IPS-18a (cell line): ENCODE results near the gene PPFIBP2.
A peak's percentile ranks its signal among the peaks of the same experiment; 100 is the strongest.

Experiments
- H3K27ac ChIP-seq: one replicate; pipeline ENCODE4 v1.5.1; 2013; ENCODE audit warnings: low read length
- H3K27me3 ChIP-seq: one replicate; pipeline ENCODE4 v1.6.1; 2013; ENCODE audit warnings: mild to moderate bottlenecking, low read length; ENCODE audit not compliant: control insufficient read depth, insufficient read depth
- H3K36me3 ChIP-seq: one replicate; pipeline ENCODE4 v1.6.1; 2013; ENCODE audit warnings: low read depth, low read length; ENCODE audit not compliant: control insufficient read depth
- H3K4me1 ChIP-seq: one replicate; pipeline ENCODE4 v1.6.1; 2013; ENCODE audit warnings: low read depth, low read length; ENCODE audit not compliant: control insufficient read depth
- H3K4me3 ChIP-seq: one replicate; pipeline ENCODE4 v1.5.1; 2013; ENCODE audit warnings: low read length
- H3K9ac ChIP-seq: one replicate; pipeline ENCODE4 v1.6.1; 2013; ENCODE audit warnings: mild to moderate bottlenecking, low read length, moderate library complexity
- H3K9me3 ChIP-seq: one replicate; pipeline ENCODE4 v1.6.1; 2013; ENCODE audit warnings: low read depth, low read length; ENCODE audit not compliant: control insufficient read depth

The PPFIBP2 gene

DNA sequence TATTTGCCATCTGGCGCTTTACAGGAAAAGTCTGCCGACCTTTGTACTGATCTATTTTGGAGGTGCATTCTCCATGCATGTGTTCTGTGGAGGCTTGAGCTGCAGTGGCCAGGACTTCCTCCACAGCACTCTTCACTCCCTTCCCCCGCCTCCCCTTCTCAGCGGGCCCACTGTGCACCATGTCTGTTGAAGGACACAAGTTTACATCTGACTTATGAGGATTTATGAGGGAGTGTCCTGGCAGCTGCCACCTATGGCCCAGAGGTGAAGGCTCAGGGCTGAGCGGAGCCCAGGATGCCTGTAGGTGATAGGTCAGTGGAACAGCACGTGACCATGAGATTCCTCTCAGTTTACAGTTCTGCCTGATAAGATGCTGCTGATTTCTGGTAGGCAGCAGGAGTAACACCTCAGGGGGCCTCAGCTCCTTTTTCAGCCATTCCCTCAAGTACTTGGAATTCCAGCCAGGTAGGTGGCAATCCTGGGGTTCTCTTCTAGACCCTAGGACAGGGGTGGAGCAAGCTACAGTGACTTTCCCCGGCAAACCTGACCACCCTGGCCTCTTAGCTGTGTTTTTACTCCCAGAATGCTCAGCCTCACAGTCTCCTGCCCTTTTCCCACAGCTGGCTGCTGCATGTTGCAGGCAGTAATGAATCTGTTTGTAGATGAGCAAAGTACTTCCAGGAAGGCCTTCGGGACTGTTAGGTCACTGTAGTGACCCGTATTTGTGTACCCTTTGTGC lies 59.9 kb downstream of the PPFIBP2 start:
- Histone ChIP-seq H3K4me1 (peaks cover 58% of the 10 kb centered on the region), H3K9ac (no peak overlapping the region), H3K4me3 (no peak overlapping the region), H3K27me3 (no peaks in the 10 kb centered on the region), H3K36me3 (no peaks in the 10 kb centered on the region), H3K27ac (no peak overlapping the region), H3K9me3 (no peaks in the 10 kb centered on the region)

DNA sequence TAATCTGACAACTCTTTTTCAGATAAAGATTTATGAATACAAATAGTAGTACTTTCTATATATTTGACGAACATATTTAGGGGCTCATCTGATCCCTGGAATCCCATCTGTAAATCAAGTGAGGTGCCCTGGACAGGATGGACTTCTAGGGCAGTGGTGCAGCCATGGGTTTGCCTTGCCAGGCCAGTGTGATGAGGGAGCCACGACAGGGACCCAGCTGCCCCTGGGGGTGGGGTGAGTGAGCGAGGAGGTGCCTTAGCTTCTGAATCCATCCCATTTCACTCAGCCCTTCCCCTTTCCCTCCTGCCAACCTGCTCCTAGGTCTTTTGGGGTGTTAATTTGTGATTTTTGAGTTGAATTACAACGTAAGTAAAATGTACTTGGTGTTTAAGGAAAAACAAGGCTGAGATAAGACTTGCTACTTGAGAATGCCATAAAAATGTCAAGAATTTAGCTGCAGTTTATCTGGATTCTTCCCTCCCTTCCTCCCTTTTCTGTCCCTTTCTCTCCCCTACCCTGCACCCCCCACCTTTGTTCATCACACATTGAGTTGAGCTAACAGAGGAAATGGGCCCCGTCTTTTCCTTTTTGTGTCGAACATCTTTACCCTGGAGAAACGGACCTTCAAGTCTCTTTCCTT lies 60.8 kb downstream of the PPFIBP2 start:
- no peak overlapping the region for H3K9ac ChIP-seq

DNA sequence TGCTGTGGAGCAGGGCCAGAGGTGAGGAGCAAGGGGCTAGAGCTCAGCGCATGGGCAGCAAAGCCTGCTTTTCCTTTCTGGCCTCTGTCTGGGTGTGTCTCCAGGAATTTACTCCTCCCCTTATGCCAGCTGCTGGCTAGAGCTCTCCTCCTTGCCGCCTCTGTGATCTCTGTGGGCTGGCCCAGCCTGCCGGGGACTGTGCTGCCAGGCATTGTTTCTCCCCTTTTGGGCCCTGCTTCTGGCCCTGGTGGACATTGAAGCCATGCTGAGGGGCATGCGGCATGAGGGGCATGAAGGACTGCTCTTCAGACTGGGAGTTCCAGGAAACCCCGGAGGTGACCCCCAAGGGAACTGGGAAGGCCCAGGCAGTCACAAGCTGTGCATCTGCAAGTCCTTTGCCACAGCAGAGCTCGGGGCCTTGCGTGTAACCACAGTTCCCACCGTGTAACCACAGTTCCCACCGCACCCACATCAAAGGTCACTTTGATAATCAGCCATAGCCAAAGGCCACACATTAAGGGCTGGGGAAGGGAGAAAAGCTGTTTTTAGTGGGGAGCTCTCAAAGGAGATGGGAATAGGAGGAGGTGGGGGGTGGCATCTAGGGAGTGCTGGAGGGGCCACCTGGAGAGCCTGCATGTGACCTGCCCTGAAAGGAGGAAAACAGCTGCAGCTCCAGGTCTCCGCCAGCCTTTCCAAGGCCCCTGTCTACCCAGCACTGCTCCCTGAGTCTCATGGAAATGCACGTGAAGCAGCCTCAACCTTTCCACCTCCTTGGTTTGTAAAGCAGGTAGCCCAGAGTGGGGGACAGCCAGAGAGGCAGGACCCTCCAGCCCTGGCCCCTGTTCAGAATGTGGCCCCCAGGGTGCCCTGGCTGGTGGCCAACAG lies 62.3 kb downstream of the PPFIBP2 start:
- no peak overlapping the region for H3K9ac ChIP-seq
- H3K4me3 ChIP-seq: no peak overlapping the region
- no peak overlapping the region for H3K27ac ChIP-seq
- no peaks in the 10 kb centered on the region for H3K9me3 ChIP-seq
- no peaks in the 10 kb centered on the region for H3K36me3 ChIP-seq
- H3K4me1 ChIP-seq: peaks cover 57% of the 10 kb centered on the region
- H3K27me3 ChIP-seq: no peaks in the 10 kb centered on the region

More for the DNA sequence above, 60.8 kb downstream of the PPFIBP2 start:
- H3K9me3 ChIP-seq: no peaks in the 10 kb centered on the region
- no peak overlapping the region for H3K27ac ChIP-seq
- H3K27me3 ChIP-seq: no peaks in the 10 kb centered on the region
- no peaks in the 10 kb centered on the region for H3K36me3 ChIP-seq
- H3K4me1 ChIP-seq: peaks cover 58% of the 10 kb centered on the region
- no peak overlapping the region for H3K4me3 ChIP-seq

DNA sequence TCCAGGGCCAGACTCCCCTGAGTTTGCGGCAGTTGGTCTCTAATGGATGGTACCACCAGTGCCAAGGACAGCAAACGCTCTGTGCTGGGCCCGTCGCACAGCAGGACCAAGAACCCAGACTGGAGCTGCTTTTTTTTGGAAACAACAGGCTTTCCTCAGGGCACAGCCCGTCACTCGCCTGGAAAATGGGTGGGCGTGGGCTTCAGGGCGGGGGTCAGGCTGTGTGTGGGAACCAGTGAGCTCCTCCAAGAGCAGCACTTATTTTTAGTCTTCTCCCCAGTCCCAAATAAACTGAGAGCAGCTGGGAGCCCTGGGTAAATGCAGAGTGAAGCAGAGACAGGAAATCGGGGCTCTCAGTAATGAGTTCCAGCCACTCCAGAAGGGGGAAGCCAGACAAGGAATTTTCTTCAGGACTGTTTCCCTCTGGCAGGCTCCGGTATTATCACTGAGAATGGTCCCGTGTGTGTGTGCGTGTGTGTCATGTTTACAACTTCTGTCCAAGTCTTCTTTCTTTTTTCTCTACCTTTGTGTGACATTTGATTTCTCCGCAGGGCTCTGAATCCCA lies 63.0 kb downstream of the PPFIBP2 start:
- no peaks in the 10 kb centered on the region for H3K36me3 ChIP-seq
- no peak overlapping the region for H3K4me3 ChIP-seq
- peaks cover 50% of the 10 kb centered on the region for H3K4me1 ChIP-seq
- H3K27me3 ChIP-seq: no peaks in the 10 kb centered on the region
- H3K9me3 ChIP-seq: no peaks in the 10 kb centered on the region
- H3K27ac ChIP-seq: no peak overlapping the region
- H3K9ac ChIP-seq: no peak overlapping the region

DNA sequence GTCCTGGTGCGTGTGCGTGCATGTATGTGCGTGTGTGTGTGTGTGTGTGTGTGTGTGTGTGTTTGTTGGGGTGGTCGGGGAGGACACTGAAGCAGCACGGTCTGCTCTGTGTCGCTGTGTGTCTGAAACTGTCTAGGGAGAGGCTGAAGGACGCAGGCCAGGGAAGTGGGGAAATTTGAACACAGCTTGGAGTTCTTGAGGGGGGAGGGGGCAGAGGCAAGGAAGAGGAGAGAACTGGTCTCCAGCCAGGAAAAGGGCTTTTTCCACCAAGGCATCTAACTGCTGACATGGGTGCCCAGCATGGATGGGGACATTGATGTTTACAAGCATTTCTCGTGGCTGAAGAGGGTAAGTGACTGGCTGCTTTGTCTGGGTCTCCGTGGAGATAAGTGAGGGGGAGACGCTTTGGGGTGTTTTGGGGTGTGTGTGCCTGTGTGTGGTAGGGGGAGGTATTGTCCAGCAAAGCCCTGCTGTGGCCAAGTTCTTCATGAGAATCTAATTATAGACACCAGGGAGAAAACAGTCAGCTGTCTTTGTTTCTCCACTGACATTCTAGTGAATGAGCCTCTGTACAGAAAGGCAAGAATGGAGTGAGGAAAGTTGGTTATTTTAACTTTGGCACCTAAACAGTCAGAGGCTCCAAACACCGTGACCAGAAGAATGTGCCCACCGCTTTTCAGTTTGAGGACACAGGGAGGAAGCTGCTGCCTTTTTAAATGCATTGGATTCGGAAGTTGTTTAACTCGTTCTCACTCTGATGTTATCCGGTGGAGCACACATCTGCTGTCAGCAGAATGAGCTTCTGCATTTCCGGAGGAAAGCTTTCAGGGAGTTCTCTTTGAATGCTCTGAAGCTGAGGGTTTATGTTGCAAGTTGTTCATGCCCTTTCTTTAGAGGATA lies 63.7 kb downstream of the PPFIBP2 start:
- Histone ChIP-seq H3K27me3 (no peaks in the 10 kb centered on the region), H3K9me3 (no peaks in the 10 kb centered on the region), H3K36me3 (no peaks in the 10 kb centered on the region), H3K4me1 (peaks cover 43% of the 10 kb centered on the region), H3K9ac (no peak overlapping the region), H3K4me3 (peak overlapping the region; percentile 20), H3K27ac (no peak overlapping the region)

DNA sequence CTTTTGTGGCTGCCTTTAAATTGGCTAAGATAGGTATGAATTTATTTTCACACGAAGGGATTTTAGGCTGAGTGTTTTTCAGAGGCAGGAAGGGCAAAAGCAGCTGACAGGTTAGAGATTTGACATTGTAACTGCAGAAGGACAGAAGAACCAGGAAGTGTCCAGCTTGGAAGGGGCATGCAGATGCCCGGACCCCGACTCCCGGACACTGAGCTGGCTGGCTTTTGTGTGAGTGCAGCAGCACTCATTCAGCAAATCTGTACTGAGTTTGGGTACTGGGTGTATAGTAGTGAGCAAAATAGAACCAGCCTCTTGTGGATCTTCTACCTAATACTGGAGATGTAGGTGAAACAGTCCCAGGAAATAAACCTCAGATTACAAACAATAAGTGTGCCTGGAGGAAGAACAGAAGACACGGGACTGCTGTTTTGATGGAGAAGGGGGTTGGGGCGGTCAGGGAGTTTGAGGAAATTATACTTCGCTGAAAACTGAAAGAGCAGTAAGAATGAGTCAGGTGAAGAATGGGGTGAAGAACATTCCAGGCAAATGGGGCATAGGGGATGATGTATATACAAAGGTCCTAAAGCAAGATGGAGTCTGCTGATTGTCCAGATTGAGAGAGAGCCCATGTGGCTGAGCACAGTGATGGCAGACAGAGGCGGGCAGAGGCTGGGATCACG lies 64.6 kb downstream of the PPFIBP2 start:
- H3K4me3 ChIP-seq: peak overlapping the region; percentile 20
- no peaks in the 10 kb centered on the region for H3K9me3 ChIP-seq
- no peak overlapping the region for H3K9ac ChIP-seq
- H3K27me3 ChIP-seq: no peaks in the 10 kb centered on the region
- H3K4me1 ChIP-seq: peaks cover 40% of the 10 kb centered on the region
- H3K36me3 ChIP-seq: no peaks in the 10 kb centered on the region
- no peak overlapping the region for H3K27ac ChIP-seq

DNA sequence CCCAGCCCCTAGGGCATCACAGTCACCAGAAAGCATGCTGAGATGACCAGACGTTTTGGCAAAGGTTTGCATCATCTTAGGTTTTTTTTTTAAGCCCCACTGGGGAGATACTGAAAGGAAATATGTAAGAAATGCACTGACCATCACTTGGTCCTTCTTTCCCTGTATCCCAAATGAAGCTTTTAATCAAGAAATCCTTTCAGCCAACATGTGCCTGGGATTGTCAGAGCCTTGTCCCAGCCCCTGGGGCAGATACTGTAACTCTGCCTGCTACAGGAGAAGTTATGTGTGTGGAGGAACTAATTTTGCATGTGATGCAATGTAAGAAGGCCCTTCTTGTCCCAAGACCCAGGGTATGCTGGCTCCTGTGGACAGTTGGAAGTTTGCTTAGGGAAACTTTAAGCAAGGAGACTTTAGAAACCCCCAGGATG lies 65.6 kb downstream of the PPFIBP2 start:
- peaks cover 31% of the 10 kb centered on the region for H3K4me1 ChIP-seq
- no peak overlapping the region for H3K27ac ChIP-seq
- no peaks in the 10 kb centered on the region for H3K27me3 ChIP-seq

DNA sequence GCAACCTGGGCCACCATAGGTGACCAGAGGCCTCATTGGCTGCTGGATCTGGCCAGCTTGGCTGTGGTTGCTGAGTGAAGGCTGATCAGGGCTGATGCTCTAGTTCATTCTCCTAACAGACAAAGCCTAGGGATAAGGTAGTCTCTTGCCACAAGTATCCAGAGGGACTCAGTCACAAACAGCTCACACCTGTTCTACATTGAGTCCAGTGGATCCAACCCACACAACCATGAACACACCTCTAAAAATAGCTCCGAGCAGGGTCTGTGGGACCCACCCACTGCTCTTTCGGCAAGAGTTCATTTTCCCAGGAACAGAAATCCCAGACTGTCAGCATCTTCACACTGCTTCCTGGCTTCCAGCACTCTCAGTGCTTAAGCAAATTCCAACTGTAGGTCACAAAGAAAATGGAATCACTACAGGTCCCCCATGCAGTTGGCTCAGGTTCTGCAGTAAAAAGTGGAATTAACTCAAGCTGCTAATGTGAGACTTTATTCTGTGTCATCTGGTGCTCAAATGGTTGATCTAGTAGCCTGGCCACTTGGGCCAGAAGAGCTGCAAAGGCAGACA lies 67.3 kb downstream of the PPFIBP2 start:
- H3K27ac ChIP-seq: no peak overlapping the region
- H3K4me1 ChIP-seq: peaks cover 24% of the 10 kb centered on the region
- H3K9me3 ChIP-seq: no peaks in the 10 kb centered on the region
- H3K9ac ChIP-seq: no peak overlapping the region
- H3K4me3 ChIP-seq: no peak overlapping the region
- no peaks in the 10 kb centered on the region for H3K27me3 ChIP-seq
- H3K36me3 ChIP-seq: no peaks in the 10 kb centered on the region

More for the DNA sequence above, 65.6 kb downstream of the PPFIBP2 start:
- H3K36me3 ChIP-seq: no peaks in the 10 kb centered on the region
- H3K4me3 ChIP-seq: no peak overlapping the region
- no peaks in the 10 kb centered on the region for H3K9me3 ChIP-seq
- H3K9ac ChIP-seq: no peak overlapping the region

DNA sequence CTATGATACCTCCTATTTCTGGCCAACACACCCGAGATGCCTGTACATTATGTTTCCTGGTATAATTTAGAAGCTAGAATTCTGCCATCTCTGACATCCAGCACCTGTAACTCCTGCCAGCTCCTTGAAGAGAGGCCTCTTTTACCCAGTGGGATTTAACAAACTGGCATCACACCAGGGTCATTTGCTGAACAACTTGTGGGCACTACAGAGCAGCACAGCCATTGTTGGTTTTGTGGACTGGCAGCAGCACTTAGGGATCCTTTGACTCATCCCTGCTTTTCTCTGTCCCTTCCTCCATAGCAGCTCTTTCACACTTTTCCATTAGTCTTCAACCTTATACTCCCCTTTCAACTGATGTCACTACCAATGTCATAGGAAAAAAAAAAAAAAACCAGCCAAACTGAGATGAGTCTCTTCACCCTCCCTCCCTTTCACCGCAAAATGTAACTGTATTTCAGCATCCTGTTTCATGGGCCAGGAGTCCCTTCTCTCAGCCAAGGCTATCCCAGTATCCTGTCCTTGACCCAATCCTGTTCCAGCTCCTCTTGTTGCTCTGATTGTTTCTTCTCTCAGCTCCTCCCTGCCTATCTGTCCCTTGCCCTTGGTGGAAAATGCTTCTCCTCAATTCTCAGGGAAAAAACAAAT lies 68.7 kb downstream of the PPFIBP2 start:
- no peaks in the 10 kb centered on the region for H3K27me3 ChIP-seq
- H3K27ac ChIP-seq: no peak overlapping the region
- H3K9ac ChIP-seq: no peak overlapping the region
- peaks cover 11% of the 10 kb centered on the region for H3K4me1 ChIP-seq
- H3K9me3 ChIP-seq: no peaks in the 10 kb centered on the region
- no peak overlapping the region for H3K4me3 ChIP-seq
- H3K36me3 ChIP-seq: no peaks in the 10 kb centered on the region

DNA sequence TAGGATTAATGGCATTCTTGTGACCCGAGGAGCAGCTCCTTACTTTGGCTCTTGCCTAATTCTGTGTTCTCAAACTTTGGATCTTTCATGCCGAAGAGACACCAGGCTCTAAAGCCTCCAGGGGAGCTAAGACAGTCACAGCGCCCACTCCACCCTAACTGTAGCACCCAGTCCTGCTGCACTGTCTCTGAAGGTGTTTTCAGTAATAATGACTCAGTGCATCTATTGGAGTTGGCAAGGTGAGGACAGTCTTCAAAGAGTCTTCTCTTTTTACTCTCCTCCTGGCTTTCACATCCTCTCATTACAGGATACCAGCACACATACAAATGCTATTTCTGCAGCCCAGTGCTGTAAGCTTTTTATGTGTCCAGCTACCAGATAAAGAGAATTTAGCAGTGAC lies 69.4 kb downstream of the PPFIBP2 start:
- H3K9ac ChIP-seq: no peak overlapping the region
- no peak overlapping the region for H3K4me3 ChIP-seq
- no peak overlapping the region for H3K27ac ChIP-seq
- no peaks in the 10 kb centered on the region for H3K36me3 ChIP-seq
- no peaks in the 10 kb centered on the region for H3K27me3 ChIP-seq
- H3K4me1 ChIP-seq: peaks cover 3% of the 10 kb centered on the region
- H3K9me3 ChIP-seq: no peaks in the 10 kb centered on the region
